Spleen (tissue), 11 donors: Measurements from ENCODE around the gene TAL1. TPM values are rescaled to one million over a fixed set of nuclear protein-coding genes. Genes with fewer than 3 reads are reported as not detected.

Experiments used
- DNase-seq: peaks from one replicate; pipeline ENCODE4 v3.0.0-alpha.2; 2020
- H3K27ac ChIP-seq, 8 donors: fragments of 200-600 bp; sonication (generic) in 7 of 8; 1 replicate in 4 of 8; 2 replicates in 4 of 8; pipeline versions ENCODE4 v1.5.0 to v1.8.0; 2016 to 2021; ENCODE audit warnings: inconsistent platforms in 4 of 8, mild to moderate bottlenecking in 4 of 8, moderate library complexity in 1 of 8
- H3K27me3 ChIP-seq, 7 donors: fragments of 200-600 bp; sonication (generic) in 6 of 7; replicated peaks in 1 of 7; 1 replicate in 4 of 7; 2 replicates in 3 of 7; pipeline versions ENCODE4 v1.5.0 to v1.8.0; 2016 to 2021; ENCODE audit warnings: inconsistent platforms in 3 of 7, mild to moderate bottlenecking in 1 of 7
- H3K36me3 ChIP-seq, 6 donors: fragments of 200-600 bp; sonication (generic) in 5 of 6; 1 replicate in 4 of 6; 2 replicates in 2 of 6; pipeline versions ENCODE4 v1.5.0 to v1.8.0; 2016 to 2021; ENCODE audit warnings: inconsistent platforms in 2 of 6
- H3K4me1 ChIP-seq, 6 donors: fragments of 200-600 bp; sonication (generic) in 5 of 6; 1 replicate in 3 of 6; 2 replicates in 3 of 6; pipeline versions ENCODE4 v1.5.0 to v1.8.0; 2016 to 2021; ENCODE audit warnings: inconsistent platforms in 3 of 6
- H3K4me3 ChIP-seq, 8 donors: fragments of 200-600 bp; sonication (generic) in 7 of 8; 1 replicate in 4 of 8; 2 replicates in 4 of 8; pipeline versions ENCODE4 v1.5.0 to v1.8.0; 2016 to 2021; ENCODE audit warnings: inconsistent platforms in 4 of 8, mild to moderate bottlenecking in 4 of 8, moderate library complexity in 2 of 8
- H3K9me3 ChIP-seq, 8 donors: fragments of 200-600 bp; sonication (generic) in 7 of 8; 1 replicate in 4 of 8; 2 replicates in 4 of 8; pipeline versions ENCODE4 v1.5.0 to v1.8.0; 2016 to 2021; ENCODE audit warnings: inconsistent platforms in 4 of 8
- POLR2A ChIP-seq, 3 donors: fragments of 450-650 bp; IDR thresholded peaks; one replicate each; pipeline ENCODE4 v1.5.1; 2017; ENCODE audit warnings: antibody characterized with exemption in 3 of 3, mild to moderate bottlenecking in 1 of 3
- POLR2AphosphoS5 ChIP-seq, 3 donors: sonication (generic); formaldehyde crosslinking; IDR thresholded peaks; one replicate each; pipeline ENCODE4 v1.5.1; 2017; ENCODE audit warnings: antibody characterized with exemption in 3 of 3
- WGBS, 5 donors: extraction: QIAGEN DNeasy Blood & Tissue Kit in 3 of 5; methylation state at CpG; one replicate each; pipeline versions ENCODE4 v1.1.5 to v1.1.7; 2013 to 2018; 5-methylcytosine and 5-hydroxymethylcytosine counted together
- intact Hi-C: fragments of 100-400 bp; cut with DNase I; formaldehyde crosslinking; loops from one replicate; pipeline ENCODE4 v1.15.0; 2023; ENCODE audit warnings: low total_unique reads
- polyA plus RNA-seq, 3 donors: library from polyadenylated mRNA; stranded (reverse); fragments of 200-250 nt; gene quantifications; one replicate each; pipeline ENCODE4 v1.2.1, GENCODE V29; 2013
- total RNA-seq, 7 donors: library from RNA; depleted of rRNA in 3 of 7; stranded (reverse); fragments of >200 nt in 3 of 7; fragmentation: NEBNext Ultra II Directional in 4 of 7; extraction: Animal tissue kit (Norgen Biotek cat#: 25700) in 4 of 7; gene quantifications; one replicate each; pipeline versions ENCODE4 v1.1.0 to v1.2.1, GENCODE V29; 2016 to 2021
- TF ChIP-seq, protein P1 (sequence below), 11 experiments: fragments of 200-600 bp in 7 of 11; fragments of 450-650 bp in 4 of 11; sonication (generic) in 4 of 11; IDR thresholded peaks in 8 of 11; conservative IDR thresholded peaks in 3 of 11; 1 replicate in 7 of 11; 2 replicates in 4 of 11; pipeline versions ENCODE4 v1.4.0 to v1.8.0; 2016 to 2021; ENCODE audit warnings: antibody characterized with exemption in 11 of 11, inconsistent platforms in 4 of 11, mild to moderate bottlenecking in 1 of 11
- donor health status: healthy with polysubstance abuse.
- donor health status: DM: no; HTN: no; CAD: no; lungs with moderate emphysema.
- donor health status: DM: no; HTN: no; CAD: no.
- donor health status: Bipolar disorder and iron deficiency.
- donor health status: healthy.
- donor health status: DM: no; HTN: no; CAD: no.
- donor health status: DM: yes; HTN: yes; CAD: no.

TAL1 gene
- total and polyA plus RNA-seq, 10 donors, result 2.9 to 24.5 (median 14.0) TPM

DNA sequence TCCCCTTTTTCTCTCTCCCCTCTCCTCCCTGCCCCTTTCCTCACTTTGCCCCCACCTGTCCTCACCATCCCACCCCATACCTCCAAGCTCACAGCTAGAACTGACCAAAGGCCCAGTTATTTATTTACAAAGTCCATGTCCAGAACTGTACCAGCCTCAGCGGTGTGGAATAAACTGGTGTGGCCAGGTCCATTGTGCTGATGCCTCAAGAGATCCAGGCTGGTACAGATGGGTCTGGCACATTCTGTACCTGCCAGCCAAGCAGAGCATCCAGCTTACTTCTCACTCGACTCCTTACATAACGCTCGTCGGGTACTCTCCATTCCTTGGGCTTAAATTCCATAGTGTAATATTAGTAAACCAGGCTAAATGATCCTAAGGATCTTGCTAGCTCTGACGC lies 54.0 kb downstream of the TAL1 start:
- WGBS, 5 donors, result 88 to 90% (median 89%) methylated on average over 6 of the region's 6 CpGs
- Histone ChIP-seq H3K4me1 (peaks cover 0 to 20% (median 10%) of the 10 kb centered on the region in 6 donors), H3K4me3 (no peak overlapping the region), H3K36me3 (no peaks in the 10 kb centered on the region), H3K9me3 (peaks cover 0 to 2% (median under 1%) of the 10 kb centered on the region in 8 donors), H3K27me3 (peaks cover 0 to 66% (median 4%) of the 10 kb centered on the region in 7 donors), H3K27ac (no peak overlapping the region)
- peak; percentile 17 for DNase-seq
- intact Hi-C loops, result loop anchor here (5.0 kb wide), 1 partner anchor 534 kb away; no protein-coding TSS in a partner anchor
- TF ChIP-seq POLR2AphosphoS5 (IDR thresholded peaks at IDR 0.05) (no peak), POLR2A (IDR thresholded peaks at IDR 0.05) (no peak)
- TF ChIP-seq, protein P1, sequence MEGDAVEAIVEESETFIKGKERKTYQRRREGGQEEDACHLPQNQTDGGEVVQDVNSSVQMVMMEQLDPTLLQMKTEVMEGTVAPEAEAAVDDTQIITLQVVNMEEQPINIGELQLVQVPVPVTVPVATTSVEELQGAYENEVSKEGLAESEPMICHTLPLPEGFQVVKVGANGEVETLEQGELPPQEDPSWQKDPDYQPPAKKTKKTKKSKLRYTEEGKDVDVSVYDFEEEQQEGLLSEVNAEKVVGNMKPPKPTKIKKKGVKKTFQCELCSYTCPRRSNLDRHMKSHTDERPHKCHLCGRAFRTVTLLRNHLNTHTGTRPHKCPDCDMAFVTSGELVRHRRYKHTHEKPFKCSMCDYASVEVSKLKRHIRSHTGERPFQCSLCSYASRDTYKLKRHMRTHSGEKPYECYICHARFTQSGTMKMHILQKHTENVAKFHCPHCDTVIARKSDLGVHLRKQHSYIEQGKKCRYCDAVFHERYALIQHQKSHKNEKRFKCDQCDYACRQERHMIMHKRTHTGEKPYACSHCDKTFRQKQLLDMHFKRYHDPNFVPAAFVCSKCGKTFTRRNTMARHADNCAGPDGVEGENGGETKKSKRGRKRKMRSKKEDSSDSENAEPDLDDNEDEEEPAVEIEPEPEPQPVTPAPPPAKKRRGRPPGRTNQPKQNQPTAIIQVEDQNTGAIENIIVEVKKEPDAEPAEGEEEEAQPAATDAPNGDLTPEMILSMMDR (IDR thresholded peaks at IDR 0.05 in 8 of 11, conservative IDR thresholded peaks at IDR 0.05 in 3 of 11), result no peak

DNA sequence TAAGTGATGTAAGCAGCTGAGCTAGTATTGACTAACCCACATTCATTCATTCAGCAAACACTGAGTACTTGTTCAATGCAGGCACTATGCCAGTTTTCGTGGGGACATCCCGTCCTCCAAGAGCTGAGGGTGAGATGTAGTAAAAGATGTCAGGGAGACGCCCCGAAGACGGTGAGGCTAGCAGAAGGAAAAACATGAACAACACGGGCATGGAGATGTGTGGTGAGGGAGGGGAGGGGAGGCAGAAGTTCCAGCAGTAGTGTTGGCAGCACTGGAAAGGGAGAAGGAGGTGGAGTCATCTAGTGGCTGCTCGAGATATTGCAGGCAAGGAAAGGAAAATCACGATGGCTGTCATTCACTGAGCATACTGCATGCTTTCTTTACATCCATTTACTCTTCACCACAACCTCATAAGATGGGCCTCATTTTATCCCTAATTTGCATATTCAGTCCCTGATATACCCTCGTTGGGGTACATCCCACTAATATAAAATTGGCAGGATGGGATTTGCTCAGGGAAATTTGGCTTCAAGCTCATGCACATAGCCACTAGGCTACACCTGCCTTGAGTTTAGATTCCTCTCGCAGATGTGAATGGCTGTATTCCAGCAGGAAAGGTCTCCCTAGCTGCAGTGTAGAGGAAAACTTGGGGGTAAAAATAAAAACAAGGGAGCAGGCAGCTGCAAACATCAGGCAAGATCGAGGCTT lies 56.6 kb downstream of the TAL1 start:
- 18 to 22% (median 20%) methylated on average over 11 of the region's 11 CpGs for WGBS, 5 donors

GRCh38 chr1:47174656-47175020 lies 57.4 kb downstream of the TAL1 start:
- TF ChIP-seq POLR2AphosphoS5 (IDR thresholded peaks at IDR 0.05), result no peak
- H3K27ac ChIP-seq, result no peak overlapping the region
- peaks cover 0 to 7% (median 5%) of the 10 kb centered on the region in 8 donors for H3K9me3 ChIP-seq
- peaks cover 0 to 15% (median 6%) of the 10 kb centered on the region in 6 donors for H3K4me1 ChIP-seq
- intact Hi-C loops, result loop anchor here (5.0 kb wide), 1 partner anchor 538 kb away; no protein-coding TSS in a partner anchor
- DNase-seq, result no peak
- H3K36me3 ChIP-seq, result no peaks in the 10 kb centered on the region
- H3K27me3 ChIP-seq, result peaks cover 0 to 44% (median 0%) of the 10 kb centered on the region in 7 donors
- H3K4me3 ChIP-seq, result no peak overlapping the region

More for the DNA sequence above, 56.6 kb downstream of the TAL1 start:
- no peak overlapping the region for H3K4me3 ChIP-seq
- H3K4me1 ChIP-seq, result peaks cover 0 to 20% (median 10%) of the 10 kb centered on the region in 6 donors
- TF ChIP-seq, protein P1 (IDR thresholded peaks at IDR 0.05 in 8 of 11, conservative IDR thresholded peaks at IDR 0.05 in 3 of 11), result peak; percentile 68 to 91 (median 83)
- TF ChIP-seq POLR2AphosphoS5 (IDR thresholded peaks at IDR 0.05) (no peak), POLR2A (IDR thresholded peaks at IDR 0.05) (no peak)
- H3K36me3 ChIP-seq, result no peaks in the 10 kb centered on the region
- no peak overlapping the region for H3K27ac ChIP-seq
- intact Hi-C loops, result loop anchor here (5.0 kb wide), 1 partner anchor 537 kb away; no protein-coding TSS in a partner anchor
- peaks cover 0 to 52% (median 4%) of the 10 kb centered on the region in 7 donors for H3K27me3 ChIP-seq
- H3K9me3 ChIP-seq, result peaks cover 0 to 7% (median 5%) of the 10 kb centered on the region in 8 donors
- DNase-seq, result peak; percentile 60

GRCh38 chr1:47172782-47173181 lies 59.2 kb downstream of the TAL1 start:
- Histone ChIP-seq H3K27ac (no peak overlapping the region), H3K4me1 (peaks cover 0 to 5% (median 0%) of the 10 kb centered on the region in 6 donors), H3K36me3 (no peaks in the 10 kb centered on the region), H3K4me3 (no peak overlapping the region), H3K27me3 (peaks cover 0 to 36% (median 0%) of the 10 kb centered on the region in 7 donors), H3K9me3 (peaks cover 0 to 7% (median 5%) of the 10 kb centered on the region in 8 donors)
- 69 to 90% (median 81%) methylated on average over 2 to 5 of the region's 5 CpGs for WGBS, 5 donors
- TF ChIP-seq, protein P1 (IDR thresholded peaks at IDR 0.05 in 8 of 11, conservative IDR thresholded peaks at IDR 0.05 in 3 of 11), result no peak
- TF ChIP-seq POLR2AphosphoS5 (IDR thresholded peaks at IDR 0.05), result no peak
- no peak for TF ChIP-seq POLR2A (IDR thresholded peaks at IDR 0.05)
- no peak for DNase-seq
- intact Hi-C loops, result no loop called here

Other genes starting within 250 kb of the TAL1 start
- gene CYP4X1, start 208.6 kb downstream of the TAL1 start, total RNA-seq, result 1 to 10 TPM in 1 of 7 donors, under 1 TPM in 4, not detected in 2; 0.14 to 1.7 (median 0.17) TPM
- gene CYP4X1, start 208.6 kb downstream of the TAL1 start, polyA plus RNA-seq, result under 1 TPM; 0.24 to 0.48 (median 0.41) TPM
- not detected for gene CYP4Z1, start 165.0 kb downstream of the TAL1 start, total RNA-seq
- gene CYP4Z1, start 165.0 kb downstream of the TAL1 start, polyA plus RNA-seq, result under 1 TPM in 2 of 3 donors, not detected in 1; 0.03 to 0.24 TPM
- gene CYP4A22, start 94.8 kb downstream of the TAL1 start, total RNA-seq, result under 1 TPM in 1 of 7 donors, not detected in 6; 0.43 TPM
- gene CYP4A22, start 94.8 kb downstream of the TAL1 start, polyA plus RNA-seq, result not detected
- 10 to 100 TPM in 1 of 7 donors, 1 to 10 TPM in 5, under 1 TPM in 1; 0.76 to 11.0 (median 4.0) TPM for gene PDZK1IP1, start 42.2 kb downstream of the TAL1 start, total RNA-seq
- 1 to 10 TPM in 1 of 3 donors, under 1 TPM in 2; 0.22 to 8.3 (median 0.41) TPM for gene PDZK1IP1, start 42.2 kb downstream of the TAL1 start, polyA plus RNA-seq
- 1 to 10 TPM; 2.0 to 8.1 (median 3.9) TPM for gene STIL, start 81.9 kb upstream of the TAL1 start, total RNA-seq
- gene STIL, start 81.9 kb upstream of the TAL1 start, polyA plus RNA-seq, result 1 to 10 TPM in 2 of 3 donors, under 1 TPM in 1; 0.54 to 1.2 (median 1.1) TPM
- 100 to 1,000 TPM in 1 of 7 donors, 10 to 100 TPM in 6; 75.7 to 101 (median 95.2) TPM for gene CMPK1, start 101.6 kb upstream of the TAL1 start, total RNA-seq
- gene CMPK1, start 101.6 kb upstream of the TAL1 start, polyA plus RNA-seq, result 10 to 100 TPM; 69.8 to 81.1 (median 73.4) TPM
- not detected for gene FOXE3, start 184.1 kb upstream of the TAL1 start, total RNA-seq
- gene FOXE3, start 184.1 kb upstream of the TAL1 start, polyA plus RNA-seq, result not detected
- gene FOXD2, start 205.8 kb upstream of the TAL1 start, total RNA-seq, result 1 to 10 TPM in 3 of 7 donors, under 1 TPM in 4; 0.37 to 1.7 (median 0.92) TPM
- under 1 TPM; 0.09 to 0.26 (median 0.09) TPM for gene FOXD2, start 205.8 kb upstream of the TAL1 start, polyA plus RNA-seq